Gastrocnemius medialis (tissue), 4 donors: ENCODE data around the gene MEGF6. TPM values are rescaled to one million over a fixed set of nuclear protein-coding genes. Genes with fewer than 3 reads are reported as not detected.

ENCODE experiments used
- ATAC-seq, 2 donors: fragments of 150-250 bp; one replicate each; pipeline ENCODE4 v1.9.1; 2016
- DNase-seq, 2 donors: peaks; one replicate each; pipeline ENCODE4 v3.0.0-alpha.2; 2019
- H3K27ac ChIP-seq, 4 donors: fragments of 200-600 bp; sonication (generic); 1 replicate in 1 of 4; 2 replicates in 3 of 4; pipeline ENCODE4 v1.5.1; 2016 to 2018; ENCODE audit warnings: mild to moderate bottlenecking in 2 of 4, moderate library complexity in 1 of 4
- H3K27me3 ChIP-seq, 3 donors: fragments of 200-600 bp; sonication (generic) in 2 of 3; 1 replicate in 1 of 3; 2 replicates in 2 of 3; pipeline versions ENCODE4 v1.5.1 to v1.6.0; 2016 to 2019; ENCODE audit warnings: mild to moderate bottlenecking in 1 of 3, moderate library complexity in 1 of 3
- H3K36me3 ChIP-seq, 2 donors: fragments of 200-600 bp; sonication (generic) in 1 of 2; one replicate each; pipeline ENCODE4 v1.5.1; 2017 to 2018
- H3K4me1 ChIP-seq, 2 donors: fragments of 200-600 bp; sonication (generic) in 1 of 2; one replicate each; pipeline ENCODE4 v1.5.1; 2016 to 2017; ENCODE audit warnings: mild to moderate bottlenecking in 2 of 2
- H3K4me3 ChIP-seq, 4 donors: fragments of 200-600 bp; sonication (generic) in 3 of 4; 1 replicate in 1 of 4; 2 replicates in 3 of 4; pipeline ENCODE4 v1.5.1; 2016 to 2019; ENCODE audit warnings: mild to moderate bottlenecking in 2 of 4
- H3K9me3 ChIP-seq, 3 donors: fragments of 200-600 bp; sonication (generic) in 2 of 3; 1 replicate in 1 of 3; 2 replicates in 2 of 3; pipeline ENCODE4 v1.5.1; 2016 to 2019
- POLR2A ChIP-seq, 2 donors: fragments of 450-650 bp; IDR thresholded peaks; one replicate each; pipeline ENCODE4 v1.6.1; 2017; ENCODE audit warnings: antibody characterized with exemption in 2 of 2, mild to moderate bottlenecking in 2 of 2, moderate library complexity in 2 of 2
- in situ Hi-C, 4 donors: fragments of 200-750 bp; cut with MboI; loops; one replicate each; pipeline versions ENCODE4 v1.15.0 to v1.8.0; 2017; ENCODE audit warnings: low sequenced_read_pairs in 4 of 4
- intact Hi-C: fragments of 100-400 bp; cut with DNase I; formaldehyde crosslinking; loops from one replicate; pipeline ENCODE4 v1.15.1; 2023; ENCODE audit warnings: low total_unique reads
- total RNA-seq, 4 donors: library from RNA; depleted of rRNA; stranded (reverse); fragments of >200 nt; gene quantifications; one replicate each; pipeline versions ENCODE4 v1.1.0 to v1.2.3, GENCODE V29; 2016
- TF ChIP-seq, protein P1 (sequence below), 5 experiments: fragments of 450-650 bp in 3 of 5; fragments of 200-600 bp in 2 of 5; sonication (generic) in 2 of 5; IDR thresholded peaks in 4 of 5; conservative IDR thresholded peaks in 1 of 5; 1 replicate in 4 of 5; 2 replicates in 1 of 5; pipeline ENCODE4 v1.5.1; 2016 to 2019; ENCODE audit warnings: antibody characterized with exemption in 5 of 5, mild to moderate bottlenecking in 3 of 5, moderate library complexity in 3 of 5

MEGF6 gene
- total RNA-seq, 4 donors from 2014 or later: 1.9 to 5.7 (median 4.9) TPM

DNA sequence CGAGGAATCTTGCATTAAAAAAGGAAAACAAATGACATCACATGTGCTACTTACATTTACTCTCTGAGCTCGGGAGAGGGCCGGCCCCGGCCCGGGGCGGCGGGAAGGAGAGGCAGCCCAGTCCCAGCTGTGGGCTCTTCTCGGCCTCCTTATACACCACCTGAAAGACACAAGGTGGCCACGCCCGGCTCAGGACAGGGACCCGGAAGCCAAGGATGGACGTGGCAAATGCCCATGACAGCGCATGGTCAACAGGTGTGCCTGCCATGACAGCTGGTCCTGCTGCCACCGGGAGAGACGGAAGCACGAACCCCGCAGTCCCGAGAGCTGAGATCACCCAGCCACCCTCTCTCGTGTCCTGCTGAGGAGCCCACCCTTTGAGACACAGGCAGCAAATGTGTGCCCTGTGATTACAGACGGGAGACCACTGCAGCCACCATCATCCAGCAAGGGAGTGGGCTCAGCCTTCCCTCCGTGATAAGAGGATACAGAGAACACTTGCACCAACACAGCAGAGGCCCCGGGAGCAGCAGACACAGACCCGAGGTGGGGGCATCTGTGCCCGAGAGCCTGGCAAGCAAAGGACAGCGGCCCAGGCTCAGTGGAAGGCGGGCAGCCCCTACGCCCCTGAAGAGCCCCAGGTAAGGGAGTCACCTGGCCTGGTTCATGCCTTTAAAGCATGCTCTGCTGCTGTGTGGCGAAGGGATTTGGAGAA lies 22.2 kb upstream of the MEGF6 start:
- no peaks in the 10 kb centered on the region for H3K4me1 ChIP-seq
- TF ChIP-seq POLR2A (IDR thresholded peaks at IDR 0.05): no peak
- TF ChIP-seq, protein P1, sequence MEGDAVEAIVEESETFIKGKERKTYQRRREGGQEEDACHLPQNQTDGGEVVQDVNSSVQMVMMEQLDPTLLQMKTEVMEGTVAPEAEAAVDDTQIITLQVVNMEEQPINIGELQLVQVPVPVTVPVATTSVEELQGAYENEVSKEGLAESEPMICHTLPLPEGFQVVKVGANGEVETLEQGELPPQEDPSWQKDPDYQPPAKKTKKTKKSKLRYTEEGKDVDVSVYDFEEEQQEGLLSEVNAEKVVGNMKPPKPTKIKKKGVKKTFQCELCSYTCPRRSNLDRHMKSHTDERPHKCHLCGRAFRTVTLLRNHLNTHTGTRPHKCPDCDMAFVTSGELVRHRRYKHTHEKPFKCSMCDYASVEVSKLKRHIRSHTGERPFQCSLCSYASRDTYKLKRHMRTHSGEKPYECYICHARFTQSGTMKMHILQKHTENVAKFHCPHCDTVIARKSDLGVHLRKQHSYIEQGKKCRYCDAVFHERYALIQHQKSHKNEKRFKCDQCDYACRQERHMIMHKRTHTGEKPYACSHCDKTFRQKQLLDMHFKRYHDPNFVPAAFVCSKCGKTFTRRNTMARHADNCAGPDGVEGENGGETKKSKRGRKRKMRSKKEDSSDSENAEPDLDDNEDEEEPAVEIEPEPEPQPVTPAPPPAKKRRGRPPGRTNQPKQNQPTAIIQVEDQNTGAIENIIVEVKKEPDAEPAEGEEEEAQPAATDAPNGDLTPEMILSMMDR (IDR thresholded peaks at IDR 0.05 in 4 of 5, conservative IDR thresholded peaks at IDR 0.05 in 1 of 5): no peak
- in situ Hi-C loops: no loop called here
- H3K4me3 ChIP-seq: no peak overlapping the region
- H3K27ac ChIP-seq: no peak overlapping the region
- H3K9me3 ChIP-seq: no peaks in the 10 kb centered on the region
- no peaks in the 10 kb centered on the region for H3K27me3 ChIP-seq
- DNase-seq: no peak
- intact Hi-C loops: no loop called here
- peaks cover 0 to 82% of the 10 kb centered on the region in 2 donors for H3K36me3 ChIP-seq
- ATAC-seq: no peak

DNA sequence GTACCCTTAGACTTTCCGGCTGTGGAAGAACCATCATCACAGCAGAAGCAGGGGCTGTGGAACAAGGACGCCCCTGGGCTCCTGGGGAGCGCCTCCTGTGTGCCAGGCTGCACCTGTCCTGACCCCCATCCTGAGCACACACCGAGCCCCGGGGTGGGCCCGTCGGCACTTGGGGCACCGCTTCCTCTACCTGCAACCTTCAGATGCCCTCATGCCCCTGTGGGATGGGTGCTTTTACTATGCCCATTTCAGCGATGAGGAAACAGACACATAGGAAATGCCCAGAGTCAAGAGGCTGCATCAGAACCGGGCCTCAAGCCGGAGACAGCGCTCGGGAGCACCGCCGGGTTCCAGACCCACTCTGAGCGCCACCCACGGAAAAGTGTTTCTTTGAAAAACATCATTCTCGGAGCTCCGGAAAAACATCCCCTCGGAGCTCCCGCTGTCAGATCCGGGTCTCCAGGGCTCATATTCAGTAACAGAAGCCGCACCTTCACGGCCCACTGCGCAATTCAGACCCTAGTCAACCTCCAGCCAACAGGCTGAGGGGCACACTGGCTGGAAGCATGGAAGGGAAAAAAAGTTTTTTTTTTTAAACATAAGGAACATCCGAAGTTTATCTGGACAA lies 21.5 kb upstream of the MEGF6 start:
- Histone ChIP-seq H3K27me3 (no peaks in the 10 kb centered on the region), H3K4me1 (no peaks in the 10 kb centered on the region), H3K27ac (no peak overlapping the region), H3K4me3 (no peak overlapping the region), H3K9me3 (no peaks in the 10 kb centered on the region), H3K36me3 (peaks cover 0 to 82% of the 10 kb centered on the region in 2 donors)
- DNase-seq (no peak), ATAC-seq (no peak)
- TF ChIP-seq, protein P1 (IDR thresholded peaks at IDR 0.05 in 4 of 5, conservative IDR thresholded peaks at IDR 0.05 in 1 of 5): no peak
- no peak for TF ChIP-seq POLR2A (IDR thresholded peaks at IDR 0.05)
- in situ Hi-C loops: no loop called here
- intact Hi-C loops: no loop called here

DNA sequence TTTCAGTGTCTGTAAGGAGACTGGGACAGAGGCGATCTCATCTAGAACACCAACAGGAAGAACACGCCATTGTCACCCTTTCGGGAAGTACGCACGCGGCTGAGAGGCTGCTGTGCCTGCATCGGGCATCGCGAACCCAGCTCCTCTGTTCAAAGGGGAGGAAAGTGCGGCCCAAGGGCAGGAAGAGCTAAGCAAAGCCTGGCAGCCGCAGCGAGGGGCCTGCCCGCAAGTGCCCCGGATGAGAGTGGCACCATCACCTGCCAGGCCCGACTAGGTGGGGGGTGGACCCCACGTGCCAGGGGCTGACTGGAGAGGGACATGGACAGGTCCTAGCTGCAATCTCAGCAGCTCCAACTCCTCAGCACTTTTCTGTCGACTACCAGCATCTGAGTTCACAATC lies 21.0 kb upstream of the MEGF6 start:
- peaks cover 0 to 82% of the 10 kb centered on the region in 2 donors for H3K36me3 ChIP-seq
- H3K4me1 ChIP-seq: no peaks in the 10 kb centered on the region
- H3K4me3 ChIP-seq: no peak overlapping the region
- intact Hi-C loops (no loop called here), in situ Hi-C loops (no loop called here)
- no peak overlapping the region for H3K27ac ChIP-seq
- no peaks in the 10 kb centered on the region for H3K27me3 ChIP-seq
- ATAC-seq (no peak), DNase-seq (no peak)
- no peak for TF ChIP-seq POLR2A (IDR thresholded peaks at IDR 0.05)
- TF ChIP-seq, protein P1 (IDR thresholded peaks at IDR 0.05 in 4 of 5, conservative IDR thresholded peaks at IDR 0.05 in 1 of 5): no peak
- H3K9me3 ChIP-seq: no peaks in the 10 kb centered on the region

DNA sequence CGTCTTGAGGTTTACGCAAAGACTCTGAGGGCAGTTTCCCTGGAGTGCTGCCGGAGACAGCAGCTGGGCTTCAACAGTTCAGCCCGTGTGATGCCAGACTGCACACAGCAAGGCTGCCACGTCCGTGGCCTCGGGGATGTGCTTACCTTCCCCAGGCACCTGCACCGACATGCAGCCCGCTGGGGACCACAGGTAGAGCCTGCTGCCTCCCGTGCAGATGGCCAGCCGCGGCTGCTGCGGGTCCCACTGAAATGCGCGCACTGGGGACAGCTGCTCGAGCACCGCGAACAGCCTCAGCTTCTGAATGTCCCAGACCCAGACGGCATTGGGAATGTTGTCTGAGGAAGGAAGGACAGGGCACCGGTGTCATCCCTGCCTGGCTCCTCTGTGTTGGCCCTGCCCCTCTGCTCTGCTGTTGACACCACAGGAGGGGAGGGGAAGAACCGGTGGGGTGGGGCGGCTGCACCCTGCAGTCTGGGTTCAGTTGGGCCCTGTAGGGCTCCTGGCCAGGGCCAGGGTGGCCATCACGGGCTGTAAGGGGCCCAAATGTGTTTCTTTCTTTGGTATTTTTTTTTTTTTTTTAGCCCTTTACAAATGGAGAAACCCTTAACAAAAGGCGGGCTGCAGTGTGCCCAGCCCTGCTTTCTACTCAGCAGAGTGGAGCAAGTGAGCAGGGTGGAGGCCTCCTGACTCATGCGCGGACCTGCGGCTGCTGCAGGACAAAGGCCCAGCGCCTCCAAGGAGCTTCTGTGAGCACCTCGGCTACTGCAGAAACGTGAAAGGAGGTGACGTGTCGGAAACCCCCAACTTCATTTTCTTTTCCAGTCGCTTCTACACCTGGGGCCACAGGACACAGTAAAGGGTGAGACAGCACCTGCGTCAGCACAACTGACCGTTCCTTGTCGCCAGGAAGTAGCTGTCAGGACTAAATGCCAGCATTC lies 20.3 kb upstream of the MEGF6 start:
- in situ Hi-C loops (no loop called here), intact Hi-C loops (no loop called here)
- no peak for DNase-seq
- H3K4me1 ChIP-seq: no peaks in the 10 kb centered on the region
- H3K27me3 ChIP-seq: no peaks in the 10 kb centered on the region
- H3K27ac ChIP-seq: no peak overlapping the region
- H3K36me3 ChIP-seq: peaks cover 0 to 78% of the 10 kb centered on the region in 2 donors
- H3K9me3 ChIP-seq: no peaks in the 10 kb centered on the region
- ATAC-seq: no peak
- no peak overlapping the region for H3K4me3 ChIP-seq
- TF ChIP-seq, protein P1 (IDR thresholded peaks at IDR 0.05 in 4 of 5, conservative IDR thresholded peaks at IDR 0.05 in 1 of 5): no peak
- no peak for TF ChIP-seq POLR2A (IDR thresholded peaks at IDR 0.05)
